SH-SY5Y (cell line): ENCODE measurements around the gene SMIM15.

Source experiments
- GATA2 ChIP-seq: IDR thresholded peaks from 2 replicates; pipeline ENCODE4 v1.6.1; 2011; ENCODE audit warnings: mild to moderate bottlenecking, low read depth, low read length
- GATA3 ChIP-seq: IDR thresholded peaks from 2 replicates; pipeline ENCODE4 v1.6.1; 2011; ENCODE audit warnings: low read depth, mild to moderate bottlenecking, low read length, moderate library complexity

DNA sequence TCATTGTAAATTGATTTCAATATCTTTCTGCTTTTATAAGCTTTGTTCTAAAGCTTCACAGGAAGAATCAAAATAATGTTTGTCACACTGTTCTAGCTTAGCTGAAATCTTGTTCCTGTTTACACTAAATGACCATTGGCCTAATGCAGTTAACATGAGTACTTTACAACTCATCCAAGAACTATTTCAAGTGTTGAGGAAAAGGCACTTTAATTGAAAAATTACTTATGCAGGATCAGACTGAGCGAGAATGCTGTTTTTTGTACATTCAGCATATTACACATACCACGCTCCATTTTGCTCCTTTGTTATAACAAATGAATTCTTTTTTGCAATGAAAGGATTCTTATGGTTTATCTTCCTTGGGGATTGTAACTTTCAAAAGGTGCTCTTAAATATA, 22.4 kb upstream of the SMIM15 start:
- no peak for TF ChIP-seq GATA2
- TF ChIP-seq GATA3, result no peak
